Endothelial cell (in vitro differentiated cells): ENCODE results near the gene ARL13B. TPM values are rescaled to one million over a fixed set of nuclear protein-coding genes. Genes with fewer than 3 reads are reported as not detected.

ENCODE experiments used
- DNase-seq: peaks from one replicate; pipeline ENCODE4 v3.0.0; 2021; ENCODE audit warnings: low spot score
- H3K27ac Mint-ChIP-seq: one replicate; pipeline ENCODE4 v1.8.0; 2021; ENCODE audit warnings: mixed read lengths, inconsistent platforms; ENCODE audit not compliant: unreplicated experiment
- H3K27me3 Mint-ChIP-seq: one replicate; pipeline ENCODE4 v1.8.0; 2021; ENCODE audit warnings: mild to moderate bottlenecking, moderate library complexity, mixed read lengths, inconsistent platforms; ENCODE audit not compliant: unreplicated experiment
- H3K36me3 Mint-ChIP-seq: one replicate; pipeline ENCODE4 v1.8.0; 2021; ENCODE audit warnings: mild to moderate bottlenecking, low read depth, mixed read lengths, inconsistent platforms; ENCODE audit not compliant: unreplicated experiment
- H3K4me1 Mint-ChIP-seq: one replicate; pipeline ENCODE4 v1.8.0; 2021; ENCODE audit warnings: mild to moderate bottlenecking, mixed read lengths, inconsistent platforms; ENCODE audit not compliant: unreplicated experiment
- H3K4me3 Mint-ChIP-seq: one replicate; pipeline ENCODE4 v1.8.0; 2021; ENCODE audit warnings: mild to moderate bottlenecking, mixed read lengths, inconsistent platforms; ENCODE audit not compliant: unreplicated experiment
- H3K9me3 Mint-ChIP-seq: one replicate; pipeline ENCODE4 v1.8.0; 2021; ENCODE audit warnings: mixed read lengths, inconsistent platforms; ENCODE audit not compliant: unreplicated experiment
- CTCF ChIP-seq: fragments of 200-600 bp; sonication (generic); IDR thresholded peaks from one replicate; pipeline ENCODE4 v1.5.0; 2021; ENCODE audit warnings: antibody characterized with exemption; ENCODE audit not compliant: unreplicated experiment
- total RNA-seq: library from RNA; stranded (reverse); fragmentation: NEBNext Ultra II Directional; extraction: Animal tissue kit (Norgen Biotek cat#: 25700); gene quantifications from one replicate; pipeline ENCODE4 v1.2.1, GENCODE V29; 2021; ENCODE audit not compliant: unreplicated experiment

ARL13B gene
- total RNA-seq, 1 donor from 2014 or later: 15.3 TPM

- peaks cover 10% of the 10 kb centered on the region for H3K27me3 Mint-ChIP-seq
These were observed 86.8 kb downstream of the ARL13B start for GRCh38 chr3:94066506-94067500.

GRCh38 chr3:94069194-94069813, 89.3 kb downstream of the ARL13B start:
- DNase-seq: no peak
- H3K27me3 Mint-ChIP-seq: peaks cover 4% of the 10 kb centered on the region

More at GRCh38 chr3:94066506-94067500, 86.8 kb downstream of the ARL13B start:
- TF ChIP-seq CTCF: no peak
- H3K27ac Mint-ChIP-seq: no peak overlapping the region
- peaks cover 8% of the 10 kb centered on the region for H3K4me1 Mint-ChIP-seq
- DNase-seq: no peak
- no peaks in the 10 kb centered on the region for H3K9me3 Mint-ChIP-seq
- H3K36me3 Mint-ChIP-seq: peaks cover 18% of the 10 kb centered on the region
- no peak overlapping the region for H3K4me3 Mint-ChIP-seq

GRCh38 chr3:94070341-94070911, 90.5 kb downstream of the ARL13B start:
- no peak for TF ChIP-seq CTCF
- H3K4me3 Mint-ChIP-seq: no peak overlapping the region
- peaks cover 6% of the 10 kb centered on the region for H3K27me3 Mint-ChIP-seq
- H3K27ac Mint-ChIP-seq: no peak overlapping the region
- peaks cover 26% of the 10 kb centered on the region for H3K36me3 Mint-ChIP-seq
- no peak for DNase-seq
- H3K9me3 Mint-ChIP-seq: no peaks in the 10 kb centered on the region
- peaks cover 9% of the 10 kb centered on the region for H3K4me1 Mint-ChIP-seq

More at GRCh38 chr3:94069194-94069813, 89.3 kb downstream of the ARL13B start:
- Mint-ChIP-seq H3K4me3 (no peak overlapping the region), H3K9me3 (no peaks in the 10 kb centered on the region), H3K4me1 (peaks cover 4% of the 10 kb centered on the region), H3K36me3 (peaks cover 26% of the 10 kb centered on the region), H3K27ac (no peak overlapping the region)
- TF ChIP-seq CTCF: peak; percentile 59

- DNase-seq: no peak
- peaks cover 6% of the 10 kb centered on the region for H3K27me3 Mint-ChIP-seq
- peaks cover 9% of the 10 kb centered on the region for H3K4me1 Mint-ChIP-seq
- no peak overlapping the region for H3K4me3 Mint-ChIP-seq
- H3K9me3 Mint-ChIP-seq: no peaks in the 10 kb centered on the region
- H3K36me3 Mint-ChIP-seq: peaks cover 19% of the 10 kb centered on the region
- no peak overlapping the region for H3K27ac Mint-ChIP-seq
- TF ChIP-seq CTCF: no peak
These were observed 91.8 kb downstream of the ARL13B start for GRCh38 chr3:94071713-94072284.
